Breast epithelium (tissue), 3 donors: ENCODE measurements around the gene KRT86.

Experiments used
- POLR2A ChIP-seq: fragments of 450-650 bp; IDR thresholded peaks from one replicate; pipeline ENCODE4 v1.6.1; 2016; ENCODE audit warnings: antibody characterized with exemption, mild to moderate bottlenecking, moderate library complexity
- POLR2AphosphoS5 ChIP-seq, 3 donors: sonication (generic); formaldehyde crosslinking; IDR thresholded peaks; one replicate each; pipeline ENCODE4 v1.6.1; 2017; ENCODE audit warnings: antibody characterized with exemption in 3 of 3
- TF ChIP-seq, protein P1 (sequence below), 3 donors: fragments of 450-650 bp; IDR thresholded peaks; one replicate each; pipeline ENCODE4 v1.5.1; 2016 to 2017; ENCODE audit warnings: antibody characterized with exemption in 3 of 3, mild to moderate bottlenecking in 3 of 3, moderate library complexity in 3 of 3

DNA sequence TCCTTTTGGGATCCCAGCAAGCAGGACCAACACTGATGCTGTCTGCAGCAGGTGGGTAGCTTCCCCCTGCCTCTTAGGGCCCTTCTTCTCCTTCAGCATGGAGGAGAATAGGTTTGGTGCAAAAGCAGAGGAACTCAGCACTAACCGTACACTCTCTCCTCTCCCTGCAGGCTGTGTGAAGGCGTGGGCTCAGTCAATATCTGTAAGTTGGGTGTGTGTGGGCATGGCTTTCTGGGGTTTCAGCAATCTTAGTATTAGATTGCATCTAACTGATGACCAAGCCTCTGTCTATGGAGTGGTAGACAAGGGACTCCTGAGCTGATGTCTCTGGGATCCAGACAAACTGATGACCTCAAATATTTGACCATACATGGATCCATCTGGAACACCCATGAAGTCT is 78.5 kb downstream of the KRT86 start:
- TF ChIP-seq POLR2A (no peak), POLR2AphosphoS5 (IDR thresholded peaks at IDR 0.05) (no peak)
- TF ChIP-seq, protein P1, sequence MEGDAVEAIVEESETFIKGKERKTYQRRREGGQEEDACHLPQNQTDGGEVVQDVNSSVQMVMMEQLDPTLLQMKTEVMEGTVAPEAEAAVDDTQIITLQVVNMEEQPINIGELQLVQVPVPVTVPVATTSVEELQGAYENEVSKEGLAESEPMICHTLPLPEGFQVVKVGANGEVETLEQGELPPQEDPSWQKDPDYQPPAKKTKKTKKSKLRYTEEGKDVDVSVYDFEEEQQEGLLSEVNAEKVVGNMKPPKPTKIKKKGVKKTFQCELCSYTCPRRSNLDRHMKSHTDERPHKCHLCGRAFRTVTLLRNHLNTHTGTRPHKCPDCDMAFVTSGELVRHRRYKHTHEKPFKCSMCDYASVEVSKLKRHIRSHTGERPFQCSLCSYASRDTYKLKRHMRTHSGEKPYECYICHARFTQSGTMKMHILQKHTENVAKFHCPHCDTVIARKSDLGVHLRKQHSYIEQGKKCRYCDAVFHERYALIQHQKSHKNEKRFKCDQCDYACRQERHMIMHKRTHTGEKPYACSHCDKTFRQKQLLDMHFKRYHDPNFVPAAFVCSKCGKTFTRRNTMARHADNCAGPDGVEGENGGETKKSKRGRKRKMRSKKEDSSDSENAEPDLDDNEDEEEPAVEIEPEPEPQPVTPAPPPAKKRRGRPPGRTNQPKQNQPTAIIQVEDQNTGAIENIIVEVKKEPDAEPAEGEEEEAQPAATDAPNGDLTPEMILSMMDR (IDR thresholded peaks at IDR 0.05), result no peak
